Adrenal gland (tissue), 12 donors: ENCODE measurements around the gene PTPRF. TPM values are rescaled to one million over a fixed set of nuclear protein-coding genes. Genes with fewer than 3 reads are reported as not detected.
A peak's percentile ranks its signal among the peaks of the same experiment; 100 is the strongest.
"Not testable (repeated sequence)": the region's sequence is repeated elsewhere in the genome, so short reads cannot be mapped to it uniquely, and the experiment has no call there.

Experiments
- DNase-seq, 7 donors: peaks; one replicate each; pipeline ENCODE4 v3.0.0-alpha.2; 2019 to 2020
- H3K27ac ChIP-seq, 5 donors: fragments of 200-600 bp; sonication (generic) in 4 of 5; 1 replicate in 3 of 5; 2 replicates in 2 of 5; pipeline versions ENCODE4 v1.5.1 to v1.8.0; 2016 to 2020; ENCODE audit warnings: mild to moderate bottlenecking in 1 of 5
- H3K27me3 ChIP-seq: fragments of 200-600 bp; 2 replicates; pipeline ENCODE4 v1.8.0; 2021
- H3K36me3 ChIP-seq, 2 donors: fragments of 200-600 bp; replicated peaks in 1 of 2; 1 replicate in 1 of 2; 2 replicates in 1 of 2; pipeline versions ENCODE4 v1.5.1 to v1.8.0; 2018 to 2022
- H3K4me1 ChIP-seq, 2 donors: fragments of 200-600 bp; replicated peaks in 1 of 2; 1 replicate in 1 of 2; 2 replicates in 1 of 2; pipeline versions ENCODE4 v1.5.1 to v1.8.0; 2018 to 2021
- H3K4me3 ChIP-seq, 4 donors: fragments of 200-600 bp; sonication (generic) in 3 of 4; one replicate each; pipeline ENCODE4 v1.5.1; 2016 to 2018
- H3K9me3 ChIP-seq, 3 donors: fragments of 200-600 bp; sonication (generic) in 1 of 3; replicated peaks in 1 of 3; 1 replicate in 2 of 3; 2 replicates in 1 of 3; pipeline versions ENCODE4 v1.5.1 to v1.8.0; 2016 to 2021
- POLR2A ChIP-seq, 2 donors: fragments of 450-650 bp; IDR thresholded peaks; one replicate each; pipeline ENCODE4 v1.6.1; 2017; ENCODE audit warnings: antibody characterized with exemption in 2 of 2, mild to moderate bottlenecking in 2 of 2, moderate library complexity in 1 of 2
- WGBS, 4 donors: extraction: QIAGEN DNeasy Blood & Tissue Kit in 2 of 4; methylation state at CpG; one replicate each; pipeline versions ENCODE4 v1.1.5 to v1.1.7; 2013 to 2017; 5-methylcytosine and 5-hydroxymethylcytosine counted together
- intact Hi-C, 2 donors: fragments of 100-400 bp; cut with DNase I; formaldehyde crosslinking; loops; one replicate each; pipeline versions ENCODE4 v1.14.1 to v1.15.0; 2022 to 2023
- polyA plus RNA-seq, 3 donors: library from polyadenylated mRNA; stranded (reverse); fragments of 200-250 nt in 2 of 3; fragments of 350-450 nt in 1 of 3; fragmentation: Illumina TruSeq in 1 of 3; extraction: RNeasy Lipid Tissue Mini Kit (QIAGEN cat#74804) in 1 of 3; gene quantifications; one replicate each; pipeline ENCODE4 v1.2.3, GENCODE V29; 2013 to 2014
- total RNA-seq, 9 donors: library from RNA; depleted of rRNA in 4 of 9; stranded (reverse); fragments of >200 nt in 4 of 9; fragments of 120-200 nt in 1 of 9; fragmentation: NEBNext Ultra II Directional in 1 of 9; extraction: Animal tissue kit (Norgen Biotek cat#: 25700) in 1 of 9; gene quantifications; one replicate each; pipeline versions ENCODE4 v1.1.0 to v1.2.4, GENCODE V29; 2013 to 2023
- TF ChIP-seq, protein P1 (sequence below), 6 experiments: fragments of 450-650 bp in 4 of 6; fragments of 200-600 bp in 2 of 6; sonication (generic) in 1 of 6; IDR thresholded peaks; 1 replicate in 5 of 6; 2 replicates in 1 of 6; pipeline versions ENCODE4 v1.5.1 to v1.8.0; 2016 to 2021; ENCODE audit warnings: antibody characterized with exemption in 6 of 6, mild to moderate bottlenecking in 2 of 6, moderate library complexity in 1 of 6
- donor health status: healthy with polysubstance abuse.
- donor health status: Bipolar disorder and iron deficiency.
- donor health status: DM: yes; HTN: yes; CAD: no.
- donor health status: DM: no; HTN: no; CAD: no.
- donor health status: DM: no; HTN: no; CAD: no.
- donor health status: DM: yes; HTN: yes; CAD: no.

Gene PTPRF
- total and polyA plus RNA-seq, 12 donors: 9.2 to 92.0 (median 30.1) TPM

DNA sequence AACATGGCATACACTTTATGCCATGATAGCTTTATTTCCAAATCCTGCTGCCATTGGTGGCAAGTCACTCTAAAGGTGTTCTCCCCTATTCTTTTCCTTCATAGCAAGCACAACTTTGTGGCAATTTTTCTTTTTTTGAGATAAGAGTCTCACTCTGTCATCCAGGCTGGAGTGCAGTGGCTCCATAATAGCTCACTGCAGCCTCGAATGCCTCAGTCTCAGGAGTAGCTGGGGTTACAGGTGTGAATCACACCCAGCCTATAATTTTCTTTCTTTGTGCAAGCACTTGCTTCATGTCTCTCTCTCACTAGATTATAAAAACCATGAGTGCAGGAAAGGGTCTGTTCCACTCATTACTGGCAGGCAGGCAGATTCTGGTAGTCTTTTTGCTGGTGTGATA is 113.9 kb downstream of the PTPRF start:
- no peak overlapping the region for H3K27ac ChIP-seq
- H3K4me1 ChIP-seq: peaks cover 0 to 6% of the 10 kb centered on the region in 2 donors
- no peaks in the 10 kb centered on the region for H3K9me3 ChIP-seq
- intact Hi-C loops: no loop called here
- no peaks in the 10 kb centered on the region for H3K27me3 ChIP-seq
- no peak for DNase-seq
- 38 to 55% (median 54%) methylated on average over 1 of the region's 1 CpG for WGBS, 4 donors
- no peaks in the 10 kb centered on the region for H3K36me3 ChIP-seq
- TF ChIP-seq, protein P1, sequence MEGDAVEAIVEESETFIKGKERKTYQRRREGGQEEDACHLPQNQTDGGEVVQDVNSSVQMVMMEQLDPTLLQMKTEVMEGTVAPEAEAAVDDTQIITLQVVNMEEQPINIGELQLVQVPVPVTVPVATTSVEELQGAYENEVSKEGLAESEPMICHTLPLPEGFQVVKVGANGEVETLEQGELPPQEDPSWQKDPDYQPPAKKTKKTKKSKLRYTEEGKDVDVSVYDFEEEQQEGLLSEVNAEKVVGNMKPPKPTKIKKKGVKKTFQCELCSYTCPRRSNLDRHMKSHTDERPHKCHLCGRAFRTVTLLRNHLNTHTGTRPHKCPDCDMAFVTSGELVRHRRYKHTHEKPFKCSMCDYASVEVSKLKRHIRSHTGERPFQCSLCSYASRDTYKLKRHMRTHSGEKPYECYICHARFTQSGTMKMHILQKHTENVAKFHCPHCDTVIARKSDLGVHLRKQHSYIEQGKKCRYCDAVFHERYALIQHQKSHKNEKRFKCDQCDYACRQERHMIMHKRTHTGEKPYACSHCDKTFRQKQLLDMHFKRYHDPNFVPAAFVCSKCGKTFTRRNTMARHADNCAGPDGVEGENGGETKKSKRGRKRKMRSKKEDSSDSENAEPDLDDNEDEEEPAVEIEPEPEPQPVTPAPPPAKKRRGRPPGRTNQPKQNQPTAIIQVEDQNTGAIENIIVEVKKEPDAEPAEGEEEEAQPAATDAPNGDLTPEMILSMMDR (IDR thresholded peaks at IDR 0.05): no peak
- TF ChIP-seq POLR2A (IDR thresholded peaks at IDR 0.05): no peak
- no peak overlapping the region for H3K4me3 ChIP-seq

DNA sequence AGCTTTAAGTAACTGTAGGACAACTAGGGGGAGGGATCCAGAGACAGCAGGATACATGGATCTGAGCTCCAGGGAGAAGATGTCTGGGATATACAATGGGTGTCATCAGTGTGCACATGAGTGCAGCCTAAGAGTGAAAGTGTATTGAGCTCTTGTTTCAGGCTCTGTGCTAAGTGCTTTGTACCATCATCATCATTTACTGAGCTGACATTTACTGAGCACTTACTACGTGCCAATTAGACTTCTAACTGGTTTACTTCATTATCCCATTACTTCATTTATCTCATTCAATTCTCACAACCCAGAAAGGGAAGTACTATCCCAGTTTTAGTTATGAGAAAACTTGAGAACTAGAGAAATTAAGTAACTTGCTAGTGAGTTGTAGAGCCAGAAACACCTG is 114.8 kb downstream of the PTPRF start:
- WGBS, 4 donors: 50 to 78% (median 72%) methylated on average over 1 of the region's 1 CpG
- no peaks in the 10 kb centered on the region for H3K36me3 ChIP-seq
- H3K9me3 ChIP-seq: no peaks in the 10 kb centered on the region
- H3K4me1 ChIP-seq: peaks cover 0 to 6% of the 10 kb centered on the region in 2 donors
- H3K27me3 ChIP-seq: no peaks in the 10 kb centered on the region
- H3K4me3 ChIP-seq: no peak overlapping the region
- no peak for DNase-seq
- no peak overlapping the region for H3K27ac ChIP-seq
- intact Hi-C loops: no loop called here
- no peak for TF ChIP-seq POLR2A (IDR thresholded peaks at IDR 0.05)
- TF ChIP-seq, protein P1 (IDR thresholded peaks at IDR 0.05): no peak

- H3K36me3 ChIP-seq, H3K27ac ChIP-seq, intact Hi-C loops, H3K4me3 ChIP-seq, H3K9me3 ChIP-seq, DNase-seq, H3K27me3 ChIP-seq: not testable (repeated sequence)
- 82 to 96% (median 92%) methylated on average over 9 of the region's 9 CpGs for WGBS, 4 donors
- peaks cover 15 to 21% of the 10 kb centered on the region in 2 donors for H3K4me1 ChIP-seq
These were observed 116.6 kb downstream of the PTPRF start for GRCh38 chr1:43647331-43647730.

DNA sequence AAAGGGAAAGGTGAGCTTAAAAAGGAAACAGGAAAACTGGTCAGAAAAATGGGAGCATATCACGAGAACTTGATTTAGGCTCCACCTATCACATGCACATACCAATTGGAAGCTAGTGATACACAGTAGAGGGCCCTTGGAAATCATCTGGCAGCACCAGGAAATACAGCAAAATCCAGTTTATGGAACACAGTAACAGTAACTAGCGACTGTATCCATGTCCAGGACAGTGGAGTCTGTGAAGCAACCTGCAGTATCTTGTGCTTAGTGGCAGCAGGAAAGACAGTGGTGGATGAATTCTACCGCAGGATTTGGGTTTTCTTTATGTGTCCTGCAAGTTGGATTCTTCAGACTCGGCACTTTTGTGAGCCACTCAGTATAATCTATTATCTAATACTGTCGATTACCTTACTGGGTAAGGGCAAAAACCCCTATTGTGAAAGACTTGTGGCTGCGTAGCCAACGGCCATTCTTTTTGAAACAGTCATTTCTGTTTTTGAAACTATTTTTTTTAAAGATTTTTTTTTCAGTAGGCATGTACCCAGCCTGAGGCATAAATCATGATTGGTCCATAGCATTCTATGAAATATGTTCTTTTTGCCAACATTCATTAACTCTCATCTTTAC is 117.7 kb downstream of the PTPRF start:
- H3K27me3 ChIP-seq: no peaks in the 10 kb centered on the region
- DNase-seq: peak in 1 of 7 donors; percentile 47
- H3K4me3 ChIP-seq: no peak overlapping the region
- intact Hi-C loops: no loop called here
- no peaks in the 10 kb centered on the region for H3K9me3 ChIP-seq
- peak overlapping the region in 4 of 5 donors; percentile 5 to 41 (median 32) for H3K27ac ChIP-seq
- whole genome bisulfite sequencing, 4 donors: 51 to 69% (median 63%) methylated on average over 7 of the region's 7 CpGs
- TF ChIP-seq, protein P1 (IDR thresholded peaks at IDR 0.05): no peak
- TF ChIP-seq POLR2A (IDR thresholded peaks at IDR 0.05): no peak
- peaks cover 16 to 31% of the 10 kb centered on the region in 2 donors for H3K4me1 ChIP-seq
- peaks cover 0 to under 1% of the 10 kb centered on the region in 2 donors for H3K36me3 ChIP-seq
